OCI-LY7 (cell line): Measurements from ENCODE around the gene SPIRE2.

Experiments used
- CTCF ChIP-seq: fragments of 200-600 bp; sonication (generic); conservative IDR thresholded peaks from 2 replicates; pipeline ENCODE4 v1.5.1; 2014; ENCODE audit warnings: mild to moderate bottlenecking, antibody characterized with exemption, low read length, moderate library complexity, mixed read lengths
- EZH2phosphoT487 ChIP-seq: fragments of 200-600 bp; sonication (generic); IDR thresholded peaks from 2 replicates; pipeline ENCODE4 v1.6.1; 2018; ENCODE audit warnings: low read depth, borderline replicate concordance, mild to moderate bottlenecking, mixed run types, antibody characterized with exemption, low read length, moderate library complexity, mixed read lengths

GRCh38 chr16:89883346-89884040 lies 55.2 kb downstream of the SPIRE2 start:
- TF ChIP-seq EZH2phosphoT487 (no peak), CTCF (no peak)
